Measurements from ENCODE around the gene JAK1. TPM values are rescaled to one million over a fixed set of nuclear protein-coding genes. Genes with fewer than 3 reads are reported as not detected.

The JAK1 gene
- total and polyA plus RNA-seq, 2 donors (not counting 3 experiments of a cell fraction or from before 2014, with no cell fraction given), result 68.8 to 177 TPM

- H3K79me2 ChIP-seq (ENCODE audit: control insufficient read depth, insufficient read depth, low read length), result no peaks in the 10 kb centered on the region
- ChIA-PET CTCF (interaction anchor here (4.3 kb wide), 1 partner anchor 12 kb away, joined by 20 read pairs; no protein-coding TSS in a partner anchor), POLR2A (no interaction called here)
- H3K27ac ChIP-seq (ENCODE audit: insufficient read depth, low read depth, low read length), result no peak overlapping the region
- dilution Hi-C loops (cut with MboI; ENCODE audit: extremely low pct_ligation_motif_present, low sequenced_read_pairs) (no loop called here), intact Hi-C loops (cut with micrococcal nuclease) (no loop called here)
- no peaks in the 10 kb centered on the region for H3K9me3 ChIP-seq (replicated peaks; ENCODE audit: control insufficient read depth, insufficient read depth, low read length)
- peaks cover 2% of the 10 kb centered on the region for H3K4me1 ChIP-seq (ENCODE audit: control insufficient read depth, extremely low read depth, insufficient read depth, low read length)
- H3K27me3 ChIP-seq (ENCODE audit: control insufficient read depth in 2 of 2, insufficient read depth in 2 of 2, low read length in 2 of 2), result no peaks in the 10 kb centered on the region
- TF ChIP-seq MAX (IDR thresholded peaks at IDR 0.05; ENCODE audit: insufficient read depth, insufficient read length) (no peak), POLR2A (IDR thresholded peaks at IDR 0.05; ENCODE audit: low read depth, low read length) (no peak), JUN (IDR thresholded peaks at IDR 0.05; ENCODE audit: borderline replicate concordance, insufficient read depth, insufficient read length, low read depth) (no peak), CTCF (IDR thresholded peaks at IDR 0.05; ENCODE audit: extremely low read depth in 1 of 2, insufficient read depth in 1 of 2, low read depth in 1 of 2, low read length in 2 of 2) (no peak), GATA2 (IDR thresholded peaks at IDR 0.05; ENCODE audit: insufficient read depth, insufficient read length, low read depth, low read length) (no peak), MYC (IDR thresholded peaks at IDR 0.05; ENCODE audit: low read depth, low read length) (no peak), EZH2 (IDR thresholded peaks at IDR 0.05; ENCODE audit: borderline replicate concordance, low read depth, low read length, severe bottlenecking) (no peak), POLR2AphosphoS5 (IDR thresholded peaks at IDR 0.05; ENCODE audit: insufficient read depth, low read depth, low read length) (no peak), FOS (IDR thresholded peaks at IDR 0.05; ENCODE audit: borderline replicate concordance, insufficient read depth, low read length) (no peak)
- FAIRE-seq (no peak), DNase-seq (ENCODE audit: low read depth, low spot score) (no peak)
- H3K36me3 ChIP-seq (ENCODE audit: control insufficient read depth in 2 of 2, extremely low read depth in 1 of 2, insufficient read depth in 2 of 2, low read length in 2 of 2), result no peaks in the 10 kb centered on the region
- H3K9ac ChIP-seq (replicated peaks; ENCODE audit: extremely low read depth, insufficient read depth, low read length), result no peak overlapping the region
- no peak overlapping the region for H3K4me3 ChIP-seq (replicated peaks in 1 of 3; ENCODE audit: insufficient read depth in 1 of 3, low read depth in 1 of 3, low read length in 3 of 3)
- H4K20me1 ChIP-seq (replicated peaks; ENCODE audit: control insufficient read depth, extremely low read depth, insufficient read depth, low read length), result no peaks in the 10 kb centered on the region
- BruUV-seq (replicated peaks), result no TSS peak
- no peak overlapping the region for H2AFZ ChIP-seq (ENCODE audit: low read depth, low read length)
- no peak overlapping the region for H3K4me2 ChIP-seq (ENCODE audit: insufficient read depth, low read length)
- no peaks in the 10 kb centered on the region for H3K9me1 ChIP-seq (replicated peaks; ENCODE audit: control insufficient read depth, extremely low read depth, insufficient read depth, low read length)
Measured at GRCh38 chr1:65009176-65009575, 42.8 kb upstream of the JAK1 start.

All from endothelial cell of umbilical vein (primary cell).